HepG2 (cell line): ENCODE results near the gene ITPK1. TPM values are rescaled to one million over a fixed set of nuclear protein-coding genes. Genes with fewer than 3 reads are reported as not detected.

ENCODE experiments used
- BCL6 ChIP-seq: IDR thresholded peaks from 2 replicates; pipeline ENCODE4 v1.6.1; 2016; ENCODE audit warnings: missing genetic modification reagents, missing compliant biosample characterization
- HNF4G ChIP-seq, 2 experiments: sonication (generic) in 1 of 2; formaldehyde crosslinking in 1 of 2; IDR thresholded peaks; 2 replicates each; pipeline versions ENCODE4 v1.4.0 to v1.6.1; 2011 to 2020; ENCODE audit warnings: borderline replicate concordance in 2 of 2, low read depth in 2 of 2, mild to moderate bottlenecking in 2 of 2, low read length in 1 of 2, missing genetic modification reagents in 1 of 2, moderate library complexity in 1 of 2
- HOXA9 ChIP-seq: sonication (generic); formaldehyde crosslinking; IDR thresholded peaks from 2 replicates; pipeline ENCODE4 v1.8.1; 2022; ENCODE audit warnings: missing genetic modification reagents, mild to moderate bottlenecking, moderate library complexity, borderline replicate concordance
- MXD3 ChIP-seq: IDR thresholded peaks from 2 replicates; pipeline ENCODE4 v1.6.1; 2016; ENCODE audit warnings: mild to moderate bottlenecking, missing biosample characterization, missing genetic modification reagents
- NCOR1 ChIP-seq: fragments of 200-600 bp; sonication (generic); IDR thresholded peaks from 2 replicates; pipeline ENCODE4 v1.7.0; 2017; ENCODE audit warnings: antibody characterized with exemption, low read length, borderline replicate concordance
- NFATC3 ChIP-seq: sonication (generic); formaldehyde crosslinking; IDR thresholded peaks from 2 replicates; pipeline ENCODE4 v1.5.1; 2020; ENCODE audit warnings: mild to moderate bottlenecking, missing genetic modification reagents
- NR2C2 ChIP-seq: sonication (generic); formaldehyde crosslinking; IDR thresholded peaks from 2 replicates; pipeline ENCODE4 v1.4.0; 2020; ENCODE audit warnings: missing genetic modification reagents, mild to moderate bottlenecking, moderate library complexity, borderline replicate concordance
- SALL1 ChIP-seq: sonication (generic); formaldehyde crosslinking; IDR thresholded peaks from 2 replicates; pipeline ENCODE4 v1.8.0; 2022; ENCODE audit warnings: mild to moderate bottlenecking, missing genetic modification reagents
- SAP130 ChIP-seq: IDR thresholded peaks from 2 replicates; pipeline ENCODE4 v1.6.1; 2016; ENCODE audit warnings: low read depth
- SP4 ChIP-seq: sonication (generic); formaldehyde crosslinking; IDR thresholded peaks from 2 replicates; pipeline ENCODE4 v1.8.1; 2023; ENCODE audit warnings: mild to moderate bottlenecking, missing genetic modification reagents
- TEF ChIP-seq: sonication (generic); formaldehyde crosslinking; IDR thresholded peaks from 2 replicates; pipeline ENCODE4 v1.5.0; 2020; ENCODE audit warnings: missing genetic modification reagents
- ZGPAT ChIP-seq: IDR thresholded peaks from 2 replicates; pipeline ENCODE4 v1.6.1; 2016; ENCODE audit warnings: mild to moderate bottlenecking
- ZMYM2 ChIP-seq: sonication (generic); formaldehyde crosslinking; IDR thresholded peaks from 2 replicates; pipeline ENCODE4 v1.8.0; 2022; ENCODE audit warnings: mild to moderate bottlenecking, missing genetic modification reagents
- ZNF235 ChIP-seq: sonication (generic); formaldehyde crosslinking; IDR thresholded peaks from 2 replicates; pipeline ENCODE4 v1.8.1; 2023; ENCODE audit warnings: mild to moderate bottlenecking, missing genetic modification reagents, borderline replicate concordance
- ZNF292 ChIP-seq: sonication (generic); formaldehyde crosslinking; IDR thresholded peaks from 2 replicates; pipeline ENCODE4 v1.8.1; 2022; ENCODE audit warnings: mild to moderate bottlenecking, low read depth, missing genetic modification reagents, borderline replicate concordance
- ZNF343 ChIP-seq: sonication (generic); formaldehyde crosslinking; IDR thresholded peaks from 2 replicates; pipeline ENCODE4 v1.4.0; 2020; ENCODE audit warnings: mild to moderate bottlenecking, missing genetic modification reagents
- ZNF496 ChIP-seq: sonication (generic); formaldehyde crosslinking; IDR thresholded peaks from 2 replicates; pipeline ENCODE4 v1.8.1; 2023; ENCODE audit warnings: mild to moderate bottlenecking, moderate library complexity, missing genetic modification reagents; ENCODE audit not compliant: insufficient replicate concordance
- ZNF550 ChIP-seq: sonication (generic); formaldehyde crosslinking; IDR thresholded peaks from 2 replicates; pipeline ENCODE4 v1.4.0; 2020; ENCODE audit warnings: mild to moderate bottlenecking, missing genetic modification reagents, borderline replicate concordance
- ZNF770 ChIP-seq: sonication (generic); formaldehyde crosslinking; IDR thresholded peaks from 2 replicates; pipeline ENCODE4 v1.5.0; 2020; ENCODE audit warnings: mild to moderate bottlenecking, missing genetic modification reagents
- ZNF781 ChIP-seq: sonication (generic); formaldehyde crosslinking; IDR thresholded peaks from 2 replicates; pipeline ENCODE4 v1.5.1; 2020; ENCODE audit warnings: borderline replicate concordance, mild to moderate bottlenecking, missing genetic modification reagents; ENCODE audit errors: not compliant biosample characterization
- ZZZ3 ChIP-seq: sonication (generic); formaldehyde crosslinking; IDR thresholded peaks from 2 replicates; pipeline ENCODE4 v1.4.0; 2020; ENCODE audit warnings: missing genetic modification reagents, mild to moderate bottlenecking, borderline replicate concordance
- polyA plus RNA-seq, 8 experiments: library from polyadenylated mRNA; depleted of rRNA in 3 of 8; stranded (reverse) in 7 of 8; unstranded in 1 of 8; fragments of >200 nt; fragmentation: Illumina TruSeq in 4 of 8; extraction: Trizol in 4 of 8; gene quantifications; 2 replicates each; pipeline versions ENCODE4 v1.2.1 to v1.2.3, GENCODE V29; 2011 to 2016; ENCODE audit warnings: low read depth in 4 of 8, missing spikeins in 1 of 8, mixed read lengths in 1 of 8; ENCODE audit not compliant: insufficient read depth in 1 of 8
- total RNA-seq, 5 experiments: library from RNA; depleted of rRNA; stranded (reverse); fragments of >200 nt; fragmentation: Illumina TruSeq; extraction: Trizol; gene quantifications; 2 replicates each; pipeline ENCODE4 v1.2.3, GENCODE V29; 2016; ENCODE audit warnings: low read depth in 1 of 5
- TF ChIP-seq, protein P1 (sequence below): sonication (generic); formaldehyde crosslinking; IDR thresholded peaks from 2 replicates; pipeline ENCODE4 v1.4.0; 2020; ENCODE audit warnings: mild to moderate bottlenecking, low read depth, missing genetic modification reagents

Gene ITPK1
- total and polyA plus RNA-seq, 2 of the 13 experiments (the other 11 are each of a cell fraction or from before 2014, with no cell fraction given): 20.5 to 47.5 TPM

GRCh38 chr14:93142854-93143652, 27.3 kb upstream of the ITPK1 start (continued):
- TF ChIP-seq ZNF770 (CRISPR knock-in tag) (peak; percentile 59), ZGPAT (CRISPR knock-in tag) (peak; percentile 39; the same call in 1 of the 2 replicates), TEF (no peak), BCL6 (CRISPR knock-in tag) (peak; percentile 66), ZZZ3 (CRISPR knock-in tag) (no peak), NCOR1 (no peak), ZNF550 (CRISPR knock-in tag) (no peak), SALL1 (CRISPR knock-in tag) (peak; percentile 53), ZNF292 (CRISPR knock-in tag) (0 out of 2 replicates have a peak, but pooled peaks have one; percentile 57), SAP130 (CRISPR knock-in tag) (peak; percentile 57), HNF4G (IDR thresholded peaks at IDR 0.05; ENCODE audit: borderline replicate concordance, low read depth, low read length) (no peak), HNF4G (CRISPR knock-in tag; IDR thresholded peaks at IDR 0.05; ENCODE audit: borderline replicate concordance, low read depth) (no peak), ZNF235 (CRISPR knock-in tag) (no peak), NFATC3 (CRISPR knock-in tag) (no peak), HOXA9 (CRISPR knock-in tag) (no peak), ZNF781 (no peak), NR2C2 (CRISPR knock-in tag) (no peak), MXD3 (CRISPR knock-in tag) (no peak), ZMYM2 (CRISPR knock-in tag) (0 out of 2 replicates have a peak, but pooled peaks have one; percentile 50), SP4 (no peak), ZNF343 (CRISPR knock-in tag) (no peak), ZNF496 (CRISPR knock-in tag) (no peak)
- TF ChIP-seq, protein P1, sequence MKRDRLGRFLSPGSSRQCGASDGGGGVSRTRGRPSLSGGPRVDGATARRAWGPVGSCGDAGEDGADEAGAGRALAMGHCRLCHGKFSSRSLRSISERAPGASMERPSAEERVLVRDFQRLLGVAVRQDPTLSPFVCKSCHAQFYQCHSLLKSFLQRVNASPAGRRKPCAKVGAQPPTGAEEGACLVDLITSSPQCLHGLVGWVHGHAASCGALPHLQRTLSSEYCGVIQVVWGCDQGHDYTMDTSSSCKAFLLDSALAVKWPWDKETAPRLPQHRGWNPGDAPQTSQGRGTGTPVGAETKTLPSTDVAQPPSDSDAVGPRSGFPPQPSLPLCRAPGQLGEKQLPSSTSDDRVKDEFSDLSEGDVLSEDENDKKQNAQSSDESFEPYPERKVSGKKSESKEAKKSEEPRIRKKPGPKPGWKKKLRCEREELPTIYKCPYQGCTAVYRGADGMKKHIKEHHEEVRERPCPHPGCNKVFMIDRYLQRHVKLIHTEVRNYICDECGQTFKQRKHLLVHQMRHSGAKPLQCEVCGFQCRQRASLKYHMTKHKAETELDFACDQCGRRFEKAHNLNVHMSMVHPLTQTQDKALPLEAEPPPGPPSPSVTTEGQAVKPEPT: no peak
